CD14-positive monocyte (primary cell): ENCODE measurements around the gene ARHGEF9. TPM values are rescaled to one million over a fixed set of nuclear protein-coding genes. Genes with fewer than 3 reads are reported as not detected.

ENCODE experiments used
- DNase-seq, 3 donors: peaks; one replicate each; pipeline ENCODE4 v3.0.0-alpha.2; 2011 to 2022
- H2AFZ ChIP-seq: 2 replicates; pipeline ENCODE4 v1.6.0; 2012; ENCODE audit warnings: mild to moderate bottlenecking, low read depth, low read length, inconsistent platforms; ENCODE audit not compliant: insufficient read depth, poor library complexity, severe bottlenecking
- H3K27ac ChIP-seq, 2 donors: 1 replicate in 1 of 2; 2 replicates in 1 of 2; pipeline ENCODE4 v1.5.1; 2012 to 2013; ENCODE audit warnings: low read length in 2 of 2, control low read depth in 1 of 2, inconsistent platforms in 1 of 2, low read depth in 1 of 2, mild to moderate bottlenecking in 1 of 2
- H3K27me3 ChIP-seq, 2 donors: one replicate each; pipeline versions ENCODE4 v1.6.0 to v1.6.1; 2011 to 2013; ENCODE audit warnings: low read length in 2 of 2; ENCODE audit not compliant: control insufficient read depth in 2 of 2, insufficient read depth in 2 of 2
- H3K36me3 ChIP-seq, 2 donors: replicated peaks in 1 of 2; 1 replicate in 1 of 2; 2 replicates in 1 of 2; pipeline versions ENCODE4 v1.5.1 to v1.6.1; 2012 to 2013; ENCODE audit warnings: low read length in 2 of 2, control low read depth in 1 of 2, inconsistent platforms in 1 of 2, mild to moderate bottlenecking in 1 of 2; ENCODE audit not compliant: insufficient read depth in 2 of 2, control insufficient read depth in 1 of 2
- H3K4me1 ChIP-seq, 2 donors: 1 replicate in 1 of 2; 2 replicates in 1 of 2; pipeline versions ENCODE4 v1.5.1 to v1.6.1; 2012 to 2013; ENCODE audit warnings: low read length in 2 of 2, control low read depth in 1 of 2, inconsistent platforms in 1 of 2, mild to moderate bottlenecking in 1 of 2, moderate library complexity in 1 of 2; ENCODE audit not compliant: insufficient read depth in 2 of 2, control insufficient read depth in 1 of 2
- H3K4me2 ChIP-seq: replicated peaks from 2 replicates; pipeline ENCODE3; 2012; ENCODE audit warnings: low read length, moderate library complexity, mild to moderate bottlenecking; ENCODE audit not compliant: poor library complexity, severe bottlenecking; ENCODE audit errors: extremely low read depth
- H3K4me3 ChIP-seq, 3 experiments: fragments of 200-600 bp in 1 of 3; sonication (generic) in 1 of 3; replicated peaks in 1 of 3; 1 replicate in 2 of 3; 2 replicates in 1 of 3; pipeline ENCODE4 v1.5.1; 2011 to 2013; ENCODE audit warnings: low read length in 3 of 3, mild to moderate bottlenecking in 3 of 3, control low read depth in 2 of 3, low read depth in 2 of 3, inconsistent platforms in 1 of 3, moderate library complexity in 1 of 3
- H3K79me2 ChIP-seq: 2 replicates; pipeline ENCODE4 v1.6.0; 2012; ENCODE audit warnings: mild to moderate bottlenecking, control low read depth, inconsistent platforms, low read length, moderate library complexity; ENCODE audit not compliant: insufficient read depth
- H3K9ac ChIP-seq: 2 replicates; pipeline ENCODE4 v1.6.0; 2017; ENCODE audit warnings: low read length, mild to moderate bottlenecking; ENCODE audit not compliant: insufficient read depth, poor library complexity, severe bottlenecking
- H3K9me3 ChIP-seq, 2 donors: replicated peaks in 1 of 2; 1 replicate in 1 of 2; 2 replicates in 1 of 2; pipeline versions ENCODE4 v1.5.1 to v1.6.1; 2012 to 2013; ENCODE audit warnings: low read length in 2 of 2, control low read depth in 1 of 2; ENCODE audit not compliant: control insufficient read depth in 1 of 2, insufficient read depth in 1 of 2
- H4K20me1 ChIP-seq: 2 replicates; pipeline ENCODE4 v1.6.0; 2012; ENCODE audit warnings: mild to moderate bottlenecking, low read length, control low read depth, moderate library complexity; ENCODE audit not compliant: insufficient read depth
- H3K27ac Mint-ChIP-seq, 7 donors: one replicate each; pipeline ENCODE4 v1.8.0; 2020; ENCODE audit warnings: mild to moderate bottlenecking in 7 of 7, mixed read lengths in 7 of 7, moderate library complexity in 6 of 7, inconsistent platforms in 2 of 7
- H3K27me3 Mint-ChIP-seq, 3 donors: one replicate each; pipeline ENCODE4 v1.8.0; 2021 to 2022; ENCODE audit warnings: low read depth in 3 of 3, mild to moderate bottlenecking in 3 of 3, mixed read lengths in 3 of 3, moderate library complexity in 3 of 3, inconsistent platforms in 1 of 3
- H3K36me3 Mint-ChIP-seq, 2 donors: one replicate each; pipeline ENCODE4 v1.8.0; 2020; ENCODE audit warnings: mixed read lengths in 2 of 2, inconsistent platforms in 1 of 2, mild to moderate bottlenecking in 1 of 2
- H3K4me1 Mint-ChIP-seq: one replicate; pipeline ENCODE4 v1.8.0; 2020; ENCODE audit warnings: mild to moderate bottlenecking, mixed read lengths
- H3K4me3 Mint-ChIP-seq, 2 donors: one replicate each; pipeline ENCODE4 v1.8.0; 2020; ENCODE audit warnings: mild to moderate bottlenecking in 2 of 2, mixed read lengths in 2 of 2, moderate library complexity in 1 of 2
- H3K9me3 Mint-ChIP-seq, 7 donors: one replicate each; pipeline ENCODE4 v1.8.0; 2020 to 2022; ENCODE audit warnings: mixed read lengths in 7 of 7, mild to moderate bottlenecking in 6 of 7, moderate library complexity in 6 of 7, inconsistent platforms in 2 of 7
- WGBS: methylation state at CpG from one replicate; pipeline ENCODE4 v1.1.5; 2013; ENCODE audit warnings: missing lambda C conversion rate; ENCODE audit not compliant: insufficient coverage; 5-methylcytosine and 5-hydroxymethylcytosine counted together
- intact Hi-C, 2 donors: fragments of 100-400 bp; cut with micrococcal nuclease; formaldehyde crosslinking; loops; one replicate each; pipeline versions ENCODE4 v1.15.0 to v1.15.1; 2023
- polyA plus RNA-seq, 3 donors: library from polyadenylated mRNA; depleted of rRNA in 1 of 3; unstranded in 2 of 3; stranded (reverse) in 1 of 3; fragments of 300-500 nt in 2 of 3; fragments of >200 nt in 1 of 3; fragmentation: Illumina TruSeq in 2 of 3; gene quantifications; 1 replicate in 2 of 3; 2 replicates in 1 of 3; pipeline ENCODE4 v1.2.3, GENCODE V29; 2012 to 2021
- TF ChIP-seq, protein P1 (sequence below): fragments of 200-600 bp; IDR thresholded peaks from one replicate; pipeline ENCODE4 v1.8.0; 2022; ENCODE audit warnings: antibody characterized with exemption, mild to moderate bottlenecking

ARHGEF9 gene
- polyA plus RNA-seq, 3 donors = 0.84 to 5.5 (median 2.6) TPM

DNA sequence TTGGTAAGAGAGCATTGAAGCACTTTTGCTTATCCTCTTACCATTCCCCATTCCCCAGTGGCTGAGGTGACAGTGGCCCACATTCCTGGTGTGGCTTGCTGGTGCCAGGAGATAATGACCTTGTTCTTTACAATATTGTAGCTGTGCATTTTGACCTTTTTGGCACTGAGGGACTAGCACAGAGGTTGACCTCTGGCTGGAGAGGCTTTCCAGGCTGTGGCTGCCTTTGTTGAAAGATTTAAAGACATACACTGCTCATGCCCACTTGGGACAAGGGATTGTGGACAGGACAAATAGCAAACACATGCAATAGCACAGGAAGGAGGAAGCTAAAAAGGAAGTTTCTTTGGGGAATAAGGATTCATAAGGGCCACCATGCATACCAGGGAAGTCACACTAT is 65.4 kb downstream of the ARHGEF9 start:
- Mint-ChIP-seq H3K9me3 (no peaks in the 10 kb centered on the region), H3K4me1 (no peaks in the 10 kb centered on the region), H3K27ac (no peak overlapping the region), H3K36me3 (peaks cover 10 to 15% of the 10 kb centered on the region in 2 donors), H3K27me3 (peaks cover 0 to 2% (median 0%) of the 10 kb centered on the region in 3 donors), H3K4me3 (no peak overlapping the region)
- Histone ChIP-seq H2AFZ (no peak overlapping the region), H3K9me3 (no peaks in the 10 kb centered on the region), H3K79me2 (no peaks in the 10 kb centered on the region), H3K27me3 (no peaks in the 10 kb centered on the region), H3K4me3 (no peak overlapping the region), H3K9ac (no peak overlapping the region), H3K4me2 (no peak overlapping the region), H3K36me3 (peaks cover 0 to 12% of the 10 kb centered on the region in 2 donors), H3K27ac (no peak overlapping the region), H3K4me1 (no peaks in the 10 kb centered on the region), H4K20me1 (no peaks in the 10 kb centered on the region)
- intact Hi-C loops = no loop called here
- DNase-seq = no peak
- TF ChIP-seq, protein P1, sequence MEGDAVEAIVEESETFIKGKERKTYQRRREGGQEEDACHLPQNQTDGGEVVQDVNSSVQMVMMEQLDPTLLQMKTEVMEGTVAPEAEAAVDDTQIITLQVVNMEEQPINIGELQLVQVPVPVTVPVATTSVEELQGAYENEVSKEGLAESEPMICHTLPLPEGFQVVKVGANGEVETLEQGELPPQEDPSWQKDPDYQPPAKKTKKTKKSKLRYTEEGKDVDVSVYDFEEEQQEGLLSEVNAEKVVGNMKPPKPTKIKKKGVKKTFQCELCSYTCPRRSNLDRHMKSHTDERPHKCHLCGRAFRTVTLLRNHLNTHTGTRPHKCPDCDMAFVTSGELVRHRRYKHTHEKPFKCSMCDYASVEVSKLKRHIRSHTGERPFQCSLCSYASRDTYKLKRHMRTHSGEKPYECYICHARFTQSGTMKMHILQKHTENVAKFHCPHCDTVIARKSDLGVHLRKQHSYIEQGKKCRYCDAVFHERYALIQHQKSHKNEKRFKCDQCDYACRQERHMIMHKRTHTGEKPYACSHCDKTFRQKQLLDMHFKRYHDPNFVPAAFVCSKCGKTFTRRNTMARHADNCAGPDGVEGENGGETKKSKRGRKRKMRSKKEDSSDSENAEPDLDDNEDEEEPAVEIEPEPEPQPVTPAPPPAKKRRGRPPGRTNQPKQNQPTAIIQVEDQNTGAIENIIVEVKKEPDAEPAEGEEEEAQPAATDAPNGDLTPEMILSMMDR = no peak

DNA sequence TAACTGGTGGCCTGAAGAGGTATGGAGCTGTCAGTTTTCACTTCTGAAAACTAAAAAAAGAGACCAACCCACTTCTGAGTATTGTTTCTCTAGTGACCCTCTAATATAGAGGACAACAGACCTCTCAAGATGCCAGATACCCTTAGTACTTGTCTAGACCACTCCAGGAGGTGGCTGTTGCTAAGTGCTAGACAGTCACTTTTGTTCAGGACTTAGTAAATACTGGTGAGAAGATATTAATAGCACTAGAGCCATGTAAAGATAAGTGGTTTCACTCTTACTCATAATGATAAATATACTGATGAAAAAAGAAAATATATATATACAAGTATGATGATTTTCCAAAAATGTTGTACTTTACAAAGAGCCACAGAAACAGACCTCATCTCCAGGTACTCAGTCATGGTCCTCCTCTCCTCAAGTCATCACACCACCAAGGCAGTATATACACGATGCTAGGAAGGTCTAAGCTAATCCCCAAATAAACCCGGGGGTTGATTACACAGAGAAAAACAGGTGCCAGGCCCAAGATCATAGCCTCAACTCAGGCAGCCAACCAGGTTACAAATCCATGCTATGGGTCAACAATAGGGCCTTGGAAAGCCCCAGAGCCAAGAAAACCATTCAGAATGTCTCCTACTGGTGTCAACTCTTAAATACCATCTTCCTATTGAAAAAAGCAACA is 66.9 kb downstream of the ARHGEF9 start:
- Mint-ChIP-seq H3K27ac (no peak overlapping the region), H3K36me3 (peaks cover 10 to 19% of the 10 kb centered on the region in 2 donors), H3K9me3 (no peaks in the 10 kb centered on the region), H3K4me3 (no peak overlapping the region), H3K27me3 (peaks cover 0 to 2% (median 0%) of the 10 kb centered on the region in 3 donors), H3K4me1 (no peaks in the 10 kb centered on the region)
- no peak overlapping the region for H2AFZ ChIP-seq
- no peak overlapping the region for H3K9ac ChIP-seq
- no peaks in the 10 kb centered on the region for H4K20me1 ChIP-seq
- H3K4me2 ChIP-seq = no peak overlapping the region
- no peak overlapping the region for H3K4me3 ChIP-seq
- WGBS = no CpG with 5 or more reads among the region's 2 CpGs
- no peaks in the 10 kb centered on the region for H3K4me1 ChIP-seq
- intact Hi-C loops = no loop called here
- no peak overlapping the region for H3K27ac ChIP-seq
- no peaks in the 10 kb centered on the region for H3K9me3 ChIP-seq
- DNase-seq = no peak
- peaks cover 0 to 12% of the 10 kb centered on the region in 2 donors for H3K36me3 ChIP-seq
- H3K27me3 ChIP-seq = no peaks in the 10 kb centered on the region
- TF ChIP-seq, protein P1 = no peak
- H3K79me2 ChIP-seq = no peaks in the 10 kb centered on the region
